ENCODE results near the gene PARL. TPM values are rescaled to one million over a fixed set of nuclear protein-coding genes. Genes with fewer than 3 reads are reported as not detected.

Gene PARL
- total RNA-seq = 10 to 100 TPM; 30.5 to 49.5 (median 41.3) TPM

- ATAC-seq = peak; percentile 98 to 99
- DNase-seq = peak; percentile 93 to 94
- in situ Hi-C loops (cut with MboI; ENCODE audit: low sequenced_read_pairs in 4 of 4) (loop anchor here (25.0 kb wide), 5 partner anchors 253 to 903 kb away; partner anchors contain the start of genes EIF2B5 (in 3 of the 4), ALG3 (in 1 of the 4), CAMK2N2 (in 1 of the 4) and ECE2 (in 1 of the 4)), intact Hi-C loops (cut with DNase I; ENCODE audit: low total_unique reads) (loop anchor here (1.0 to 10.0 kb wide), 5 partner anchors 58 to 620 kb away; partner anchors contain the start of genes ALG3, EEF1AKMT4 and PSMD2)
- H3K27ac ChIP-seq = peak within 1 kb of the TSS; percentile 77 to 90 (median 88)
- H3K36me3 ChIP-seq = no peaks in the 10 kb centered on the region
- peaks cover 20 to 23% of the 10 kb centered on the region in 2 donors for H3K4me1 ChIP-seq
- TF ChIP-seq CTCF (IDR thresholded peaks at IDR 0.05 in 4 of 5, conservative IDR thresholded peaks at IDR 0.05 in 1 of 5) (peak; percentile 93 to 96 (median 96)), POLR2A (IDR thresholded peaks at IDR 0.05) (peak; percentile 43 to 72)
- H3K9me3 ChIP-seq = no peaks in the 10 kb centered on the region
- no peaks in the 10 kb centered on the region for H3K27me3 ChIP-seq
- H3K4me3 ChIP-seq = peak within 1 kb of the TSS; percentile 83 to 96 (median 92)
These were observed at the start of gene PARL for GRCh38 chr3:183884427-183885296. Gene PARL (minus strand): TSS chr3:183884880. CDS start chr3:183884846, 34 bp downstream.

- Histone ChIP-seq H3K4me1 (no peaks in the 10 kb centered on the region), H3K9me3 (no peaks in the 10 kb centered on the region), H3K27me3 (no peaks in the 10 kb centered on the region), H3K27ac (peak overlapping the region in 1 of 4 donors; percentile 8), H3K4me3 (no peak overlapping the region), H3K36me3 (peaks cover 3 to 87% of the 10 kb centered on the region in 2 donors)
- TF ChIP-seq POLR2A (IDR thresholded peaks at IDR 0.05) (no peak), CTCF (IDR thresholded peaks at IDR 0.05 in 4 of 5, conservative IDR thresholded peaks at IDR 0.05 in 1 of 5) (no peak)
- ATAC-seq (peak in 1 of 2 donors; percentile 44), DNase-seq (no peak)
- intact Hi-C loops (cut with DNase I; ENCODE audit: low total_unique reads) = loop anchor here (10.0 kb wide), 1 partner anchor 52 kb away; no protein-coding TSS in a partner anchor
- in situ Hi-C loops (cut with MboI; ENCODE audit: low sequenced_read_pairs in 4 of 4) = no loop called here
These were observed 48.5 kb upstream of the PARL start for GRCh38 chr3:183933160-183933559.

GRCh38 chr3:183931881-183932280, 47.2 kb upstream of the PARL start:
- no peak for TF ChIP-seq POLR2A (IDR thresholded peaks at IDR 0.05)
- no peak for TF ChIP-seq CTCF (IDR thresholded peaks at IDR 0.05 in 4 of 5, conservative IDR thresholded peaks at IDR 0.05 in 1 of 5)
- Histone ChIP-seq H3K4me3 (no peak overlapping the region), H3K27ac (no peak overlapping the region), H3K36me3 (peaks cover 2 to 87% of the 10 kb centered on the region in 2 donors), H3K4me1 (no peaks in the 10 kb centered on the region), H3K9me3 (no peaks in the 10 kb centered on the region), H3K27me3 (no peaks in the 10 kb centered on the region)
- no peak for ATAC-seq
- intact Hi-C loops (cut with DNase I; ENCODE audit: low total_unique reads) (loop anchor here (10.0 kb wide), 1 partner anchor 53 kb away; no protein-coding TSS in a partner anchor), in situ Hi-C loops (cut with MboI; ENCODE audit: low sequenced_read_pairs in 4 of 4) (no loop called here)
- no peak for DNase-seq

GRCh38 chr3:183930086-183930485, 45.4 kb upstream of the PARL start:
- intact Hi-C loops (cut with DNase I; ENCODE audit: low total_unique reads) (loop anchor here (10.0 kb wide), 1 partner anchor 55 kb away; no protein-coding TSS in a partner anchor), in situ Hi-C loops (cut with MboI; ENCODE audit: low sequenced_read_pairs in 4 of 4) (no loop called here)
- no peak for ATAC-seq
- H3K36me3 ChIP-seq = peaks cover 3 to 87% of the 10 kb centered on the region in 2 donors
- no peaks in the 10 kb centered on the region for H3K27me3 ChIP-seq
- H3K4me1 ChIP-seq = no peaks in the 10 kb centered on the region
- no peak for DNase-seq
- TF ChIP-seq POLR2A (IDR thresholded peaks at IDR 0.05) (no peak), CTCF (IDR thresholded peaks at IDR 0.05 in 4 of 5, conservative IDR thresholded peaks at IDR 0.05 in 1 of 5) (no peak)
- no peak overlapping the region for H3K4me3 ChIP-seq
- H3K27ac ChIP-seq = no peak overlapping the region
- no peaks in the 10 kb centered on the region for H3K9me3 ChIP-seq
